Measurements from ENCODE around the gene ZBTB16. TPM values are rescaled to one million over a fixed set of nuclear protein-coding genes. Genes with fewer than 3 reads are reported as not detected.

The ZBTB16 gene
- total RNA-seq, 1 experiment from 2014 or later, result 0.21 TPM

GRCh38 chr11:114284914-114285313, 225.4 kb downstream of the ZBTB16 start:
- no TSS peak for BruUV-seq (replicated peaks)
- POLR2A ChIA-PET, result no interaction called here

GRCh38 chr11:114285599-114285998, 226.1 kb downstream of the ZBTB16 start:
- H3K4me1 ChIP-seq (ENCODE audit: control insufficient read depth, insufficient read depth, low read length), result no peaks in the 10 kb centered on the region
- no peaks in the 10 kb centered on the region for H3K36me3 ChIP-seq (ENCODE audit: control insufficient read depth, insufficient read depth, low read length)
- ATAC-seq, result no peak
- no TSS peak for BruUV-seq (replicated peaks)
- no peak overlapping the region for H3K4me3 ChIP-seq (ENCODE audit: low read depth in 2 of 2, low read length in 2 of 2)
- no peaks in the 10 kb centered on the region for H3K9me3 ChIP-seq (ENCODE audit: control insufficient read depth, insufficient read depth, low read depth, low read length)
- TF ChIP-seq TCF7L2 (IDR thresholded peaks at IDR 0.05; ENCODE audit: low read depth, low read length) (no peak), POLR2AphosphoS5 (IDR thresholded peaks at IDR 0.05; ENCODE audit: low read depth, low read length) (no peak), CTCF (IDR thresholded peaks at IDR 0.05) (no peak), REST (IDR thresholded peaks at IDR 0.05; ENCODE audit: insufficient read depth in 1 of 2, low read depth in 2 of 2, low read length in 1 of 2) (no peak), SIN3A (IDR thresholded peaks at IDR 0.05; ENCODE audit: borderline replicate concordance, insufficient read depth, low read depth, low read length) (no peak)
- in situ Hi-C loops (cut with HindIII; ENCODE audit: low pct_unique_long_range_greater_than_20kb, low sequenced_read_pairs) (no loop called here), intact Hi-C loops (cut with micrococcal nuclease; ENCODE audit: unreplicated experiment) (no loop called here)
- POLR2A ChIA-PET, result no interaction called here
- H3K27me3 ChIP-seq (ENCODE audit: control insufficient read depth, insufficient read depth, low read length), result no peaks in the 10 kb centered on the region; the same call in 1 of the 2 replicates
- DNase-seq (ENCODE audit: low read depth, low spot score), result no peak
- CTCF ChIA-PET, result no interaction called here
- H3K27ac ChIP-seq (ENCODE audit: low read length), result no peak overlapping the region

More at GRCh38 chr11:114284914-114285313, 225.4 kb downstream of the ZBTB16 start:
- DNase-seq (ENCODE audit: low read depth, low spot score) (no peak), ATAC-seq (no peak)
- H3K4me1 ChIP-seq (ENCODE audit: control insufficient read depth, insufficient read depth, low read length), result no peaks in the 10 kb centered on the region
- TF ChIP-seq TCF7L2 (IDR thresholded peaks at IDR 0.05; ENCODE audit: low read depth, low read length), result no peak
- no peak for TF ChIP-seq POLR2AphosphoS5 (IDR thresholded peaks at IDR 0.05; ENCODE audit: low read depth, low read length)
- TF ChIP-seq SIN3A (IDR thresholded peaks at IDR 0.05; ENCODE audit: borderline replicate concordance, insufficient read depth, low read depth, low read length), result no peak
- TF ChIP-seq CTCF (IDR thresholded peaks at IDR 0.05), result no peak
- no peak for TF ChIP-seq REST (IDR thresholded peaks at IDR 0.05; ENCODE audit: insufficient read depth in 1 of 2, low read depth in 2 of 2, low read length in 1 of 2)
- H3K36me3 ChIP-seq (ENCODE audit: control insufficient read depth, insufficient read depth, low read length), result no peaks in the 10 kb centered on the region
- H3K27ac ChIP-seq (ENCODE audit: low read length), result no peak overlapping the region
- CTCF ChIA-PET, result no interaction called here
- no peaks in the 10 kb centered on the region; the same call in 1 of the 2 replicates for H3K27me3 ChIP-seq (ENCODE audit: control insufficient read depth, insufficient read depth, low read length)
- no peak overlapping the region for H3K4me3 ChIP-seq (ENCODE audit: low read depth in 2 of 2, low read length in 2 of 2)
- no peaks in the 10 kb centered on the region for H3K9me3 ChIP-seq (ENCODE audit: control insufficient read depth, insufficient read depth, low read depth, low read length)
- intact Hi-C loops (cut with micrococcal nuclease; ENCODE audit: unreplicated experiment) (no loop called here), in situ Hi-C loops (cut with HindIII; ENCODE audit: low pct_unique_long_range_greater_than_20kb, low sequenced_read_pairs) (no loop called here)

All from Panc1 (cell line).